ENCODE results near the gene CASP12. TPM values are rescaled to one million over a fixed set of nuclear protein-coding genes. Genes with fewer than 3 reads are reported as not detected.
A peak's percentile ranks its signal among the peaks of the same experiment; 100 is the strongest.

CASP12 gene
- polyA plus RNA-seq, 4 donors, result 0.18 TPM; not detected in 2

- FAIRE-seq, result no peak
- Histone ChIP-seq H3K27ac (ENCODE audit: low read depth in 1 of 3, low read length in 2 of 3) (no peak overlapping the region), H3K9me3 (ENCODE audit: control insufficient read depth in 2 of 2, insufficient read depth in 1 of 2, low read depth in 1 of 2, low read length in 1 of 2) (peaks cover 0 to 21% of the 10 kb centered on the region in 2 donors), H3K27me3 (ENCODE audit: control insufficient read depth in 3 of 3, insufficient read depth in 3 of 3, low read length in 3 of 3) (no peaks in the 10 kb centered on the region), H3K36me3 (ENCODE audit: control insufficient read depth in 3 of 3, insufficient read depth in 2 of 3, low read depth in 1 of 3, low read length in 3 of 3) (no peaks in the 10 kb centered on the region), H3K4me1 (ENCODE audit: control insufficient read depth in 3 of 3, insufficient read depth in 2 of 3, low read depth in 1 of 3, low read length in 2 of 3) (no peaks in the 10 kb centered on the region), H3K4me3 (ENCODE audit: low read depth in 1 of 3, low read length in 3 of 3) (no peak overlapping the region)
- DNase-seq, result no peak
- 94 to 95% (median 94%) methylated on average over 6 of the region's 6 CpGs for WGBS, 3 donors
Measured at GRCh38 chr11:104925850-104926249, 27.6 kb upstream of the CASP12 start.

DNA sequence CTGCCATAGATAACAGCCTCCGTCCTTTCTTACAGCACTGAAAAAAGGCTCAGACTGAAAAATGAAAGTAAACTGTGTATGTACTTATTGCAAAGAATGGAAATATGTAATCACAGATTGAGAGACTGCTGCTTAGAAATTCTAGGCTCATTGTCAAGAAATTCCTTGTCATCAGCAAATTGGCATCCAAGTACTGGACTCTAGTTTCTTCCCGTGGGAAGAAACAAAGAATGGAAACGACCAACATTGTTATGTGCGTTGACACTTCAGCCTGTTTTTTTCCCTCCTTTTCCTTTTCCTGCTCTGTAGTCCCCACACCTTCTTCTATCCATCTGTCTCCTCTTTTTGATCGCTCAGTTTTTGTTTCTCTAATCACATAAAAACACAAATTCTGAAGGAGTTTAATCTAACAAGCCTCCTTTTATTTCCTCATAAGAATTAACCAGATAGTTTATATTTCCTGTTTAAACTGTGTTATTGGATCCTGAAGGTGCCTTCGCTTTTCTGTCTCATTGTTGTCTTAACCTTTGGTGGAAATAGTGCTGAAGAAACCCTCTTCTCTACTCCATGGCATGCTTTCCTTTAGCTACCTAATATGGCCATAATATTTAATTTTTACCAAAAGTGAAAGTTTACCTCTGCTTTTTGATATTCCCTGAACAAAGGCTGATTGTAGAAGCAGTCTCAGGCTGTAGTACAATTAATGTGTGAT, 20.0 kb upstream of the CASP12 start:
- H3K4me1 ChIP-seq (ENCODE audit: control insufficient read depth in 3 of 3, insufficient read depth in 2 of 3, low read depth in 1 of 3, low read length in 2 of 3), result peaks cover 0 to 4% (median 3%) of the 10 kb centered on the region in 3 donors
- no peaks in the 10 kb centered on the region for H3K9me3 ChIP-seq (ENCODE audit: control insufficient read depth in 2 of 2, insufficient read depth in 1 of 2, low read depth in 1 of 2, low read length in 1 of 2)
- H3K4me3 ChIP-seq (ENCODE audit: low read depth in 1 of 3, low read length in 3 of 3), result peak overlapping the region; percentile 19 to 46 (median 24)
- H3K27ac ChIP-seq (ENCODE audit: low read depth in 1 of 3, low read length in 2 of 3), result peak overlapping the region; percentile 24 to 66 (median 30)
- WGBS, 3 donors, result 5 to 13% (median 8%) methylated on average over 6 of the region's 6 CpGs
- DNase-seq (peak; percentile 44 to 70), FAIRE-seq (no peak)
- H3K27me3 ChIP-seq (ENCODE audit: control insufficient read depth in 3 of 3, insufficient read depth in 3 of 3, low read length in 3 of 3), result no peaks in the 10 kb centered on the region
- no peaks in the 10 kb centered on the region for H3K36me3 ChIP-seq (ENCODE audit: control insufficient read depth in 3 of 3, insufficient read depth in 2 of 3, low read depth in 1 of 3, low read length in 3 of 3)

DNA sequence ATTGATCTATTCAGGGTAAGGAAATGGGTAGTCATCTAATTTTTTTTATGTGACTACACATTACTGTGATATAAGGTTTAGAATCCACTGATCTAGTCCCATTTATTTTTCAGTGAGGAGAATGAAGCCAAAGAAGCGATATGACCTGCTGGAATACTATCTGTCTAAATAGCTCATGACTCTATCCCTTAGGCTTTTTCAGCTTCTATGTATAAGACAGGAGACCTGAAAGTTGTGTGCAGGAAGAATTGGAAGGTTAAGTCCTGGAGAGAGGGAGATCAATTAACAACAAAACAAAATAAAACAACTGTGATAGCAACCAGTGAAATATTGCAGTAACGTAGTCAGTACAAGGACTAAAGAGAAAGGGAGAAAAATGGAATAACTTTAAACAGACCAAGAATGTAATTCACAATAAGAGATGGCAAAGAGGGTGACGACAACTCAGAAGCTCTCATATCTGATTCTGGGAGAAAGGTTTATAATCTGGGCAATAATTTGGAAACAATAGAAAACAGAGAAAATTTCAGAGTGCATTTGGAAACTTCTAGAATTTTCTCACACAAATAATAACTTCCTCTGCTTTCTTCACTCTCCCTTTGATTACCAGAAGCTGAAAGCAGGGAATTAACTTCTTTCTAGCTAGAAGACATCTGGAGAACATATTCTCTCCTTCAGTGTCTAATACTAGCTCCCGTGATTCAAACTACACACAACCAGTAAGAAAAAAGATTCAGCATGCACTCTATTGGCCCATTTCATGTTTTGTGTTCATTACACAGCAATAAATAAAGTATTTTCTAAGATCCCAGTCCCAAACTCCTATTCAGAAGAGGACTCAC, 19.2 kb upstream of the CASP12 start:
- WGBS, 3 donors, result 20 to 36% (median 22%) methylated on average over 3 to 4 of the region's 4 CpGs
- H3K27ac ChIP-seq (ENCODE audit: low read depth in 1 of 3, low read length in 2 of 3), result peak overlapping the region; percentile 24 to 66 (median 30)

GRCh38 chr11:104916442-104916841, 18.2 kb upstream of the CASP12 start:
- H3K4me1 ChIP-seq (ENCODE audit: control insufficient read depth in 3 of 3, insufficient read depth in 2 of 3, low read depth in 1 of 3, low read length in 2 of 3), result peaks cover 0 to 4% (median 3%) of the 10 kb centered on the region in 3 donors
- H3K9me3 ChIP-seq (ENCODE audit: control insufficient read depth in 2 of 2, insufficient read depth in 1 of 2, low read depth in 1 of 2, low read length in 1 of 2), result no peaks in the 10 kb centered on the region
- FAIRE-seq, result no peak
- H3K36me3 ChIP-seq (ENCODE audit: control insufficient read depth in 3 of 3, insufficient read depth in 2 of 3, low read depth in 1 of 3, low read length in 3 of 3), result no peaks in the 10 kb centered on the region
- no peaks in the 10 kb centered on the region for H3K27me3 ChIP-seq (ENCODE audit: control insufficient read depth in 3 of 3, insufficient read depth in 3 of 3, low read length in 3 of 3)
- no peak overlapping the region for H3K4me3 ChIP-seq (ENCODE audit: low read depth in 1 of 3, low read length in 3 of 3)
- DNase-seq, result peak in 1 of 2 donors; percentile 16
- no peak overlapping the region for H3K27ac ChIP-seq (ENCODE audit: low read depth in 1 of 3, low read length in 2 of 3)

More for the DNA sequence above, 19.2 kb upstream of the CASP12 start:
- Histone ChIP-seq H3K36me3 (ENCODE audit: control insufficient read depth in 3 of 3, insufficient read depth in 2 of 3, low read depth in 1 of 3, low read length in 3 of 3) (no peaks in the 10 kb centered on the region), H3K9me3 (ENCODE audit: control insufficient read depth in 2 of 2, insufficient read depth in 1 of 2, low read depth in 1 of 2, low read length in 1 of 2) (no peaks in the 10 kb centered on the region), H3K4me1 (ENCODE audit: control insufficient read depth in 3 of 3, insufficient read depth in 2 of 3, low read depth in 1 of 3, low read length in 2 of 3) (peaks cover 0 to 4% (median 3%) of the 10 kb centered on the region in 3 donors), H3K27me3 (ENCODE audit: control insufficient read depth in 3 of 3, insufficient read depth in 3 of 3, low read length in 3 of 3) (no peaks in the 10 kb centered on the region), H3K4me3 (ENCODE audit: low read depth in 1 of 3, low read length in 3 of 3) (peak overlapping the region; percentile 19 to 46 (median 24))
- FAIRE-seq (no peak), DNase-seq (peak in 1 of 2 donors; percentile 20)

GRCh38 chr11:104912102-104912501, 13.8 kb upstream of the CASP12 start:
- H3K27ac ChIP-seq (ENCODE audit: low read depth in 1 of 3, low read length in 2 of 3), result no peak overlapping the region
- DNase-seq, result no peak
- no peak for FAIRE-seq
- H3K27me3 ChIP-seq (ENCODE audit: control insufficient read depth in 3 of 3, insufficient read depth in 3 of 3, low read length in 3 of 3), result no peaks in the 10 kb centered on the region
- 90 to 92% (median 91%) methylated on average over 3 of the region's 3 CpGs for WGBS, 3 donors
- no peaks in the 10 kb centered on the region for H3K9me3 ChIP-seq (ENCODE audit: control insufficient read depth in 2 of 2, insufficient read depth in 1 of 2, low read depth in 1 of 2, low read length in 1 of 2)
- H3K4me3 ChIP-seq (ENCODE audit: low read depth in 1 of 3, low read length in 3 of 3), result no peak overlapping the region
- peaks cover 0 to 4% (median 0%) of the 10 kb centered on the region in 3 donors for H3K4me1 ChIP-seq (ENCODE audit: control insufficient read depth in 3 of 3, insufficient read depth in 2 of 3, low read depth in 1 of 3, low read length in 2 of 3)
- no peaks in the 10 kb centered on the region for H3K36me3 ChIP-seq (ENCODE audit: control insufficient read depth in 3 of 3, insufficient read depth in 2 of 3, low read depth in 1 of 3, low read length in 3 of 3)

GRCh38 chr11:104908186-104908531, 9.9 kb upstream of the CASP12 start:
- FAIRE-seq, result no peak
- WGBS, 3 donors, result 87 to 92% (median 88%) methylated on average over 3 of the region's 3 CpGs

GRCh38 chr11:104907521-104908185, 9.4 kb upstream of the CASP12 start:
- peak overlapping the region in 1 of 3 donors; percentile 27 for H3K27ac ChIP-seq (ENCODE audit: low read depth in 1 of 3, low read length in 2 of 3)
- no peaks in the 10 kb centered on the region for H3K4me1 ChIP-seq (ENCODE audit: control insufficient read depth in 3 of 3, insufficient read depth in 2 of 3, low read depth in 1 of 3, low read length in 2 of 3)
- DNase-seq (no peak), FAIRE-seq (no peak)
- peaks cover 0 to 2% (median 0%) of the 10 kb centered on the region in 3 donors for H3K36me3 ChIP-seq (ENCODE audit: control insufficient read depth in 3 of 3, insufficient read depth in 2 of 3, low read depth in 1 of 3, low read length in 3 of 3)
- no peaks in the 10 kb centered on the region for H3K27me3 ChIP-seq (ENCODE audit: control insufficient read depth in 3 of 3, insufficient read depth in 3 of 3, low read length in 3 of 3)
- WGBS, 3 donors, result 70 to 81% (median 74%) methylated on average over 7 of the region's 7 CpGs
- H3K4me3 ChIP-seq (ENCODE audit: low read depth in 1 of 3, low read length in 3 of 3), result no peak overlapping the region
- H3K9me3 ChIP-seq (ENCODE audit: control insufficient read depth in 2 of 2, insufficient read depth in 1 of 2, low read depth in 1 of 2, low read length in 1 of 2), result no peaks in the 10 kb centered on the region

More at GRCh38 chr11:104908186-104908531, 9.9 kb upstream of the CASP12 start:
- H3K9me3 ChIP-seq (ENCODE audit: control insufficient read depth in 2 of 2, insufficient read depth in 1 of 2, low read depth in 1 of 2, low read length in 1 of 2), result no peaks in the 10 kb centered on the region
- peak overlapping the region in 1 of 3 donors; percentile 27 for H3K27ac ChIP-seq (ENCODE audit: low read depth in 1 of 3, low read length in 2 of 3)
- peaks cover 0 to 2% (median 0%) of the 10 kb centered on the region in 3 donors for H3K36me3 ChIP-seq (ENCODE audit: control insufficient read depth in 3 of 3, insufficient read depth in 2 of 3, low read depth in 1 of 3, low read length in 3 of 3)
- DNase-seq, result no peak
- H3K4me1 ChIP-seq (ENCODE audit: control insufficient read depth in 3 of 3, insufficient read depth in 2 of 3, low read depth in 1 of 3, low read length in 2 of 3), result no peaks in the 10 kb centered on the region
- no peak overlapping the region for H3K4me3 ChIP-seq (ENCODE audit: low read depth in 1 of 3, low read length in 3 of 3)
- H3K27me3 ChIP-seq (ENCODE audit: control insufficient read depth in 3 of 3, insufficient read depth in 3 of 3, low read length in 3 of 3), result no peaks in the 10 kb centered on the region

DNA sequence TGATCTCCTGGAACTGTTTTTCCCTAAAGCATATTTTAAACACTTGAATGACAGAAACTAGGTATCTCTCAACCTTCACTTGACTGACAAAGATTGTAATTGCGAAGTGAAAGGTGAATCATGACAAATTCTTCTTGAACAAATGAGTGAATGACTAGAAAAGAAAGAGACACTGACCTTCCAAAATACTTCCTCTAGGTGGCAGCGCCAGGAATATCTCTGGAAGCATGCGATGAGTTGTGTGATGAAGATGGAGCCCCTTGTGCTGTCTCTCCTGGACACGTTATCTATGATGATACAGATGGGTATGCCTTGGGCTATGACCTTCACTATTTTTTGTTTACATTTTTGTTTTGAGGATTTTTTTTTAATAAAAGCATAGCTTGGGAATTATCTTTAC, 7.0 kb upstream of the CASP12 start:
- no peak for FAIRE-seq
- 93 to 96% (median 94%) methylated on average over 4 of the region's 4 CpGs for WGBS, 3 donors

More for the DNA sequence above, 7.0 kb upstream of the CASP12 start:
- no peak for DNase-seq
- no peaks in the 10 kb centered on the region for H3K4me1 ChIP-seq (ENCODE audit: control insufficient read depth in 3 of 3, insufficient read depth in 2 of 3, low read depth in 1 of 3, low read length in 2 of 3)
- no peak overlapping the region for H3K4me3 ChIP-seq (ENCODE audit: low read depth in 1 of 3, low read length in 3 of 3)
- H3K27ac ChIP-seq (ENCODE audit: low read depth in 1 of 3, low read length in 2 of 3), result no peak overlapping the region
- H3K9me3 ChIP-seq (ENCODE audit: control insufficient read depth in 2 of 2, insufficient read depth in 1 of 2, low read depth in 1 of 2, low read length in 1 of 2), result no peaks in the 10 kb centered on the region
- no peaks in the 10 kb centered on the region for H3K27me3 ChIP-seq (ENCODE audit: control insufficient read depth in 3 of 3, insufficient read depth in 3 of 3, low read length in 3 of 3)
- H3K36me3 ChIP-seq (ENCODE audit: control insufficient read depth in 3 of 3, insufficient read depth in 2 of 3, low read depth in 1 of 3, low read length in 3 of 3), result peaks cover 0 to 2% (median 0%) of the 10 kb centered on the region in 3 donors
